Activated naive CD4-positive, alpha-beta T cell treated with anti-CD3 and anti-CD28 coated beads, Interleukin-2, amount 10 ng/mL, durations not matched to agents 5 hours and 36 hours (primary cell): ENCODE data around the gene TTC27. TPM values are rescaled to one million over a fixed set of nuclear protein-coding genes. Genes with fewer than 3 reads are reported as not detected.

Source experiments
- microRNA-seq: library from miRNA; unstranded; fragments of <30 nt; microRNA quantifications from one replicate; pipeline ENCODE4 v1.2.0, GENCODE V29; 2022; ENCODE audit warnings: borderline microRNAs expressed, borderline replicate concordance
- total RNA-seq, 2 experiments: library from RNA; stranded (reverse); gene quantifications; one replicate each; pipeline ENCODE4 v1.2.3, GENCODE V29; 2021

TTC27 gene
- total RNA-seq: 10 to 100 TPM; 13.7 to 15.8 TPM

DNA sequence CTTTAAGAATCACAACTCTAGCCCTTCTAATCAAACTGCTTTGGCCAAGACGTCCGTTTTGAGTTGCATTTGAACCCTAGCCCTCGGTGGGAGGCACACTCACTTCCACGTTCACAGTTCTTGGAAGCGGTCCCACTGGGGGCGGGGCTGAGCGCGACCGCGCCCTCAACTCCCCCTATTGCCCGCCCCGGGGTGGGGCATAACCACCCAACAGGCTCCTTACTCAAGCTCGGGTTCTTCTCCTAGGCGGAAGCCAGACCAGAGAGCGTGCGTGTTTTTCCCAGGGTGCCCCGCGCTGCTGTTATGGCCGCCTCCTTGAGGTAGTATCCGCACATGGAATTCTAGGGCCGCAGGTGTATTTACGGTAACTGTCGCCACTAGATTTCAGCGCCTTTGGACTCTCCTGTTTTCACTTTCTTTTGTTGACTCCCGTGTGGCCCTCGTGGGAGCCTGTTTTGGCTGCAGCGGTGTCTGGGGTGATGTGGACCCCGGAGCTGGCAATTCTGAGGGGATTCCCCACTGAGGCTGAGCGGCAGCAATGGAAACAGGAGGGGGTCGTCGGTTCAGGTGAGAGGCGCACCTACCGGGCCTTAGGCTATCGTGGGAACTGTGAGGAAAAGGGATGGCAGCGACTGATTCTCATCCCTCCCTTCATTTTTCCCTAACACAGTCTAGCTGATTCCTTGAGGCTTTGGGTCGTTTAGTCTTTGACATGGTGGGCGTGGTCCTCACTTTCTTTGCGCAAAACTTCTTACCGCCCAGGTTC, at the start of gene TTC27:
TSS of gene TTC27 (plus strand) at position 237 of the 766 bp plus-strand sequence. CDS start at position 480, 243 bp downstream.

Small RNA genes lying within 50 kb of the gene (microRNA-seq; reads per million reads assigned to microRNA genes)
- gene MIR4765: not detected
